ENCODE measurements around the gene SHROOM2.

Gene SHROOM2

GRCh38 chrX:9745417-9746115, 40.7 kb upstream of the SHROOM2 start:
- TF ChIP-seq POLR2AphosphoS5 (IDR thresholded peaks at IDR 0.05; ENCODE audit: low read depth, low read length) (no peak), FOXP2 (optimal IDR thresholded peaks at IDR 0.05; ENCODE audit: borderline replicate concordance, extremely low read depth, extremely low read length, insufficient read depth) (no peak), TAF1 (IDR thresholded peaks at IDR 0.05; ENCODE audit: borderline replicate concordance, insufficient read depth, low read length) (no peak), REST (IDR thresholded peaks at IDR 0.05; ENCODE audit: insufficient read depth in 1 of 2, low read depth in 2 of 2, low read length in 2 of 2) (no peak), SIN3A (IDR thresholded peaks at IDR 0.05; ENCODE audit: borderline replicate concordance, insufficient read depth, low read length) (no peak)

- TF ChIP-seq SIN3A (IDR thresholded peaks at IDR 0.05; ENCODE audit: borderline replicate concordance, insufficient read depth, low read length) = no peak
- no peak for TF ChIP-seq FOXP2 (optimal IDR thresholded peaks at IDR 0.05; ENCODE audit: borderline replicate concordance, extremely low read depth, extremely low read length, insufficient read depth)
- no peak for TF ChIP-seq REST (IDR thresholded peaks at IDR 0.05; ENCODE audit: insufficient read depth in 1 of 2, low read depth in 2 of 2, low read length in 2 of 2)
These were observed 39.9 kb upstream of the SHROOM2 start for GRCh38 chrX:9746148-9746888.

- TF ChIP-seq REST (IDR thresholded peaks at IDR 0.05; ENCODE audit: insufficient read depth in 1 of 2, low read depth in 2 of 2, low read length in 2 of 2) = no peak
- TF ChIP-seq POLR2AphosphoS5 (IDR thresholded peaks at IDR 0.05; ENCODE audit: low read depth, low read length) = no peak
- TF ChIP-seq SIN3A (IDR thresholded peaks at IDR 0.05; ENCODE audit: borderline replicate concordance, insufficient read depth, low read length) = no peak
- no peak for TF ChIP-seq TAF1 (IDR thresholded peaks at IDR 0.05; ENCODE audit: borderline replicate concordance, insufficient read depth, low read length)
- TF ChIP-seq FOXP2 (optimal IDR thresholded peaks at IDR 0.05; ENCODE audit: borderline replicate concordance, extremely low read depth, extremely low read length, insufficient read depth) = no peak
These were observed 38.6 kb upstream of the SHROOM2 start for GRCh38 chrX:9747644-9748043.

- TF ChIP-seq REST (IDR thresholded peaks at IDR 0.05; ENCODE audit: insufficient read depth in 1 of 2, low read depth in 2 of 2, low read length in 2 of 2) (no peak), SIN3A (IDR thresholded peaks at IDR 0.05; ENCODE audit: borderline replicate concordance, insufficient read depth, low read length) (no peak), TAF1 (IDR thresholded peaks at IDR 0.05; ENCODE audit: borderline replicate concordance, insufficient read depth, low read length) (no peak), POLR2AphosphoS5 (IDR thresholded peaks at IDR 0.05; ENCODE audit: low read depth, low read length) (no peak), FOXP2 (optimal IDR thresholded peaks at IDR 0.05; ENCODE audit: borderline replicate concordance, extremely low read depth, extremely low read length, insufficient read depth) (no peak)
These were observed 37.0 kb upstream of the SHROOM2 start for GRCh38 chrX:9749146-9749692.

All from PFSK-1 (cell line).